Heart left ventricle (tissue), 16 donors: ENCODE data around the gene METTL9. TPM values are rescaled to one million over a fixed set of nuclear protein-coding genes. Genes with fewer than 3 reads are reported as not detected.
"Not testable (repeated sequence)": the region's sequence is repeated elsewhere in the genome, so short reads cannot be mapped to it uniquely, and the experiment has no call there.

Experiments
- ATAC-seq, 4 donors: fragments of 200-7000 bp; cut with Tn5 transposase; one replicate each; pipeline ENCODE4 v1.9.1; 2020 to 2022; ENCODE audit warnings: moderate library complexity in 4 of 4, mild to moderate bottlenecking in 3 of 4, moderate number of reproducible peaks in 1 of 4
- DNase-seq, 5 donors: peaks; one replicate each; pipeline ENCODE4 v3.0.0-alpha.2; 2020
- H3K27ac ChIP-seq, 12 donors: fragments of 200-600 bp; sonication (generic) in 4 of 12; one replicate each; pipeline versions ENCODE4 v1.5.0 to v1.8.0; 2016 to 2022; ENCODE audit warnings: mild to moderate bottlenecking in 2 of 12
- H3K27me3 ChIP-seq, 9 donors: fragments of 200-600 bp; sonication (generic) in 2 of 9; one replicate each; pipeline versions ENCODE4 v1.5.1 to v1.8.0; 2016 to 2022; ENCODE audit warnings: mild to moderate bottlenecking in 3 of 9
- H3K36me3 ChIP-seq, 9 donors: fragments of 200-600 bp; sonication (generic) in 2 of 9; one replicate each; pipeline versions ENCODE4 v1.5.0 to v1.8.0; 2018 to 2022; ENCODE audit warnings: mild to moderate bottlenecking in 2 of 9
- H3K4me1 ChIP-seq, 12 donors: fragments of 200-600 bp; sonication (generic) in 4 of 12; one replicate each; pipeline versions ENCODE4 v1.5.0 to v1.8.0; 2016 to 2022; ENCODE audit warnings: mild to moderate bottlenecking in 3 of 12
- H3K4me3 ChIP-seq, 12 donors: fragments of 200-600 bp; sonication (generic) in 4 of 12; one replicate each; pipeline versions ENCODE4 v1.5.0 to v1.8.0; 2017 to 2022; ENCODE audit warnings: mild to moderate bottlenecking in 9 of 12, moderate library complexity in 4 of 12
- H3K9me3 ChIP-seq, 12 donors: fragments of 200-600 bp; sonication (generic) in 4 of 12; one replicate each; pipeline versions ENCODE4 v1.5.0 to v1.8.0; 2016 to 2022; ENCODE audit warnings: mild to moderate bottlenecking in 1 of 12
- POLR2A ChIP-seq, 2 donors: fragments of 450-650 bp; IDR thresholded peaks; one replicate each; pipeline ENCODE4 v1.6.1; 2017; ENCODE audit warnings: antibody characterized with exemption in 2 of 2, mild to moderate bottlenecking in 2 of 2, moderate library complexity in 2 of 2
- WGBS, 4 donors: extraction: QIAGEN DNeasy Blood & Tissue Kit in 2 of 4; methylation state at CpG; one replicate each; pipeline versions ENCODE4 v1.1.5 to v1.1.7; 2013 to 2018; 5-methylcytosine and 5-hydroxymethylcytosine counted together
- intact Hi-C, 10 donors: fragments of 100-400 bp; cut with DNase I; formaldehyde crosslinking; loops; one replicate each; pipeline versions ENCODE4 v1.11.1 to v1.14.2; 2022
- polyA plus RNA-seq, 2 donors: library from polyadenylated mRNA; stranded (reverse); fragments of 200-250 nt; gene quantifications; one replicate each; pipeline ENCODE4 v1.2.3, GENCODE V29; 2013
- total RNA-seq, 9 donors: library from RNA; depleted of rRNA in 2 of 9; stranded (reverse); fragments of >200 nt in 2 of 9; fragmentation: NEBNext Ultra II Directional in 3 of 9; extraction: Animal tissue kit (Norgen Biotek cat#: 25700) in 3 of 9; gene quantifications; one replicate each; pipeline versions ENCODE4 v1.1.0 to v1.2.4, GENCODE V29; 2016 to 2023
- TF ChIP-seq, protein P1 (sequence below), 12 donors: fragments of 200-600 bp; sonication (generic) in 4 of 12; IDR thresholded peaks; one replicate each; pipeline versions ENCODE4 v1.5.0 to v1.8.0; 2018 to 2022; ENCODE audit warnings: antibody characterized with exemption in 12 of 12, mild to moderate bottlenecking in 5 of 12
- donor health status: ischemic (EF 13 %, LVEDD 7.1; RV severe dilation, severe dysfunction).
- donor health status: healthy with polysubstance abuse.
- donor health status: DM: no; HTN: yes; CAD: no.
- donor health status: DM: no; HTN: no; CAD: no.
- donor health status: ischemic (EF 25% LVEDD 6.9; RV normal size, moderate dysfunction).
- donor health status: ischemic (EF 25% LVEDD 5.7; RV mildly dilated, moderate dysfunction).
- donor health status: healthy.
- donor health status: DM: yes; HTN: yes; CAD: no.
- donor health status: ischemic (EF 35%, LVEDD 5.7; RV mildly dilated, moderate dysfunction).
- donor health status: nonischemic (EF 11% LVEDD 7.7; RV severe dilation, severe dysfunction).
- donor health status: DM: yes; HTN: yes; CAD: no.
- donor health status: PGD.
- donor health status: ischemic (EF 29% LVEDD 5.4; RV normal size, mild dysfunction).
- donor health status: nonischemic (EF 23%, LVEDD 6.1; RV moderate dilation, normal function).

METTL9 gene
- total and polyA plus RNA-seq, 11 donors = 12.2 to 70.6 (median 55.0) TPM

DNA sequence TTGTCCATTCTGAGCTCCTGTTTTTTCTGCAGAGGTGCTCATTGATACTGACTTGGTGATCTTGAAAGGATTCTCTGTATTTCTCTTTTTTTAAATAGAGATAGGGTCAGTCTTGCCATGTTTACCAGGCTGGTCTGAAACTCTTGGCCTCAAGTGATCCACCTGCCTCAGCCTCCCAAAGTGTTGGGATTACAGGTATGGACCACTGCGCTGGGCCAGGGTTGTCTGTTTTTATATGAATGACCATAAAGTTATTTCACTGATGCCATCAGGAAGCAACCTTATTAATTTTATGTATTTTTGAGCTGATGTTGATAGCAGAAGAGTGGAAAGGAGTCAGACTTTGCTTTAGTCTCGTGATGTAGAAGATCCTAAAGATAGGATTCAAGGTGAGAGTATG lies 35.7 kb upstream of the METTL9 start:
- intact Hi-C loops = loop anchor here in 2 of 10 donors (5.0 to 10.0 kb wide), 2 partner anchors 379 to 1129 kb away; no protein-coding TSS in a partner anchor
- WGBS, 4 donors = 94 to 96% (median 96%) methylated on average over 2 of the region's 2 CpGs
- ATAC-seq = no peak

DNA sequence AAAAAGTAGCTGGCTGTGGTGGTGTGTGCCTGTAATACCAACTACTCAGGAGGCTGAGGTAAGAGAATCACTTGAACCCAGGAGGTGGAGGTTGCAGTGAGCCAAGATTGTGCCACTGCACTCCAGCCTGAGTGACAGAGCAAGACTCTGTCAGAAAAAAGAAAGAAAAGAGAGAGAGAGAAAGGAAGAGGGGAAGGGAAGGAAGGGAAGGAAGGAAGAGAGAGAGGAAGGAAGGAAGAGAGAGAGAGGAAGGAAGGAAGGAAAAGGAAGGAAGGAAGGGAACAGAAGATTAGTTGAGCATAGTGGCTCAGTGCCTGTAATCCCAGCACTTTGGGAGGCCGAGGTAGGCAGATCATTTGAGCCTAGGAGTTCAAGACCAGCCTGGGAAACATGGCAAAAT lies 35.0 kb upstream of the METTL9 start:
- not testable (repeated sequence) for H3K9me3 ChIP-seq, H3K36me3 ChIP-seq, H3K4me3 ChIP-seq, H3K4me1 ChIP-seq, H3K27me3 ChIP-seq, ATAC-seq, DNase-seq, H3K27ac ChIP-seq
- intact Hi-C loops = loop anchor here in 2 of 10 donors (5.0 to 10.0 kb wide), 2 partner anchors 380 to 1128 kb away; no protein-coding TSS in a partner anchor
- 63 to 79% (median 76%) methylated on average over 1 of the region's 1 CpG for WGBS, 4 donors

More for the DNA sequence above, 35.7 kb upstream of the METTL9 start:
- Histone ChIP-seq H3K4me1 (peaks cover 0 to 5% (median 0%) of the 10 kb centered on the region in 12 donors), H3K36me3 (no peaks in the 10 kb centered on the region), H3K27me3 (no peaks in the 10 kb centered on the region), H3K27ac (no peak overlapping the region), H3K4me3 (no peak overlapping the region), H3K9me3 (no peaks in the 10 kb centered on the region)
- DNase-seq = no peak
- TF ChIP-seq, protein P1, sequence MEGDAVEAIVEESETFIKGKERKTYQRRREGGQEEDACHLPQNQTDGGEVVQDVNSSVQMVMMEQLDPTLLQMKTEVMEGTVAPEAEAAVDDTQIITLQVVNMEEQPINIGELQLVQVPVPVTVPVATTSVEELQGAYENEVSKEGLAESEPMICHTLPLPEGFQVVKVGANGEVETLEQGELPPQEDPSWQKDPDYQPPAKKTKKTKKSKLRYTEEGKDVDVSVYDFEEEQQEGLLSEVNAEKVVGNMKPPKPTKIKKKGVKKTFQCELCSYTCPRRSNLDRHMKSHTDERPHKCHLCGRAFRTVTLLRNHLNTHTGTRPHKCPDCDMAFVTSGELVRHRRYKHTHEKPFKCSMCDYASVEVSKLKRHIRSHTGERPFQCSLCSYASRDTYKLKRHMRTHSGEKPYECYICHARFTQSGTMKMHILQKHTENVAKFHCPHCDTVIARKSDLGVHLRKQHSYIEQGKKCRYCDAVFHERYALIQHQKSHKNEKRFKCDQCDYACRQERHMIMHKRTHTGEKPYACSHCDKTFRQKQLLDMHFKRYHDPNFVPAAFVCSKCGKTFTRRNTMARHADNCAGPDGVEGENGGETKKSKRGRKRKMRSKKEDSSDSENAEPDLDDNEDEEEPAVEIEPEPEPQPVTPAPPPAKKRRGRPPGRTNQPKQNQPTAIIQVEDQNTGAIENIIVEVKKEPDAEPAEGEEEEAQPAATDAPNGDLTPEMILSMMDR (IDR thresholded peaks at IDR 0.05) = no peak
- TF ChIP-seq POLR2A (IDR thresholded peaks at IDR 0.05) = no peak

DNA sequence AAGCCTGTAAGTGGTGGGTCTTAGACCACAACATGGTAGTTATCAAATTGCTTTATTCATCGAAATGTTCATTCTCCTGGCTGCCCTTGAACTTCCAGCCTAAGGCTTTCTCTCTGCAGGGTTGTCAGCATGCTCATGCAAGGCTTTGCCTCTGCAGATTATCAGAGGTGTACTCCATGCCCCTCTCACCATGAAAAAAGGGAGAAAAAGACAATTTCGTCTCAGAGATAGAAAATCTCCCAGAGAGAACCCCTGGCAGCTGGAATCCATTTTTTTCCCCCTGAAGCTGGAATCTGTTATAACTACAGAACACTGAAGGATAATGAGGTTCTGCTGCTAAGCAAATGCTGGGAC lies 33.9 kb upstream of the METTL9 start:
- ATAC-seq = no peak
- no peak overlapping the region for H3K4me3 ChIP-seq
- 87 to 91% (median 90%) methylated on average over 2 of the region's 2 CpGs for WGBS, 4 donors
- TF ChIP-seq POLR2A (IDR thresholded peaks at IDR 0.05) = no peak
- TF ChIP-seq, protein P1 (IDR thresholded peaks at IDR 0.05) = no peak
- no peak for DNase-seq
- intact Hi-C loops = loop anchor here in 1 of 10 donors (10.0 kb wide), 1 partner anchor 381 kb away; no protein-coding TSS in a partner anchor
- no peaks in the 10 kb centered on the region for H3K36me3 ChIP-seq
- no peak overlapping the region for H3K27ac ChIP-seq
- no peaks in the 10 kb centered on the region for H3K9me3 ChIP-seq
- H3K27me3 ChIP-seq = no peaks in the 10 kb centered on the region
- peaks cover 0 to 7% (median 0%) of the 10 kb centered on the region in 12 donors for H3K4me1 ChIP-seq

DNA sequence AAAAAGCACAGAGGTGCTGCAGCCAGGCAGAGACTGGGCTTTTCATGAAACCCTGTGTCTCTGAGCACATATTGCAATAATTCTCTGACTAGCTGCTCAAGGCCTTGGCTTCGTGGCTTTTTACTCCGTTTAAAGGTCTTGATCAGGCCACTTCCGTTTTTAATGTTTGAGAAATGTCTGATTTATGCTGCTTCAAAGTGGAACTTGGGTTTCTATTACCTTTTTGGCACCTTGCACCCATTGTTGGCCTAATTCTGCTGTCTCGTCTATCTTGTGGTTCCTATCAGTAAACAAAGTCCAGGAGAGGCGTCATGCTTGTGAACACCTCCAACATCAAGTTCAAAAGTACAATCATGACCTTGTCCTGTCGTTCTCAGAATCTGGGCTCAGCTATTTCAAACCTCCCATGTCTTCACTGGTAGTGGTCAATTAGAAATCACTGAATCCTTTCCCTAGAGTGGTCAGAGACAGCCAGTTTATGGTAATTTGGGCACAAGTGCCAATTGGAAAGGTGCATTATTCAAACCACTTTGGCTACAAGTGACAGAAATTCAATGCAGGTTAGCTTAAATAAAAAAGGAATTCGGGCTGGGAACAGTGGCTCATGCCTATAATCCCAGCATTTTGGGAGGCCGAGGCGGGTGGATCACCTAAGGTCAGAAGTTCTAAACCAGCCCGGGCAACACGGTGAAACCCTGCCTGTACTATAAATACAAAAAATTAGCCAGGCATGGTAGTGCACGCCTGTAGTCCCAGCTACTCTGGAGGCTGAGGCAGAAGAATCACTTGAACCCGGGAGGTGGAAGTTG lies 33.3 kb upstream of the METTL9 start:
- H3K9me3 ChIP-seq = no peaks in the 10 kb centered on the region
- ATAC-seq (no peak), DNase-seq (no peak)
- peaks cover 0 to 7% (median 0%) of the 10 kb centered on the region in 12 donors for H3K4me1 ChIP-seq
- H3K4me3 ChIP-seq = no peak overlapping the region
- intact Hi-C loops = loop anchor here in 1 of 10 donors (10.0 kb wide), 1 partner anchor 381 kb away; no protein-coding TSS in a partner anchor
- H3K36me3 ChIP-seq = no peaks in the 10 kb centered on the region
- no peak for TF ChIP-seq POLR2A (IDR thresholded peaks at IDR 0.05)
- TF ChIP-seq, protein P1 (IDR thresholded peaks at IDR 0.05) = no peak
- 80 to 82% (median 81%) methylated on average over 13 of the region's 13 CpGs for WGBS, 4 donors
- H3K27me3 ChIP-seq = no peaks in the 10 kb centered on the region
- no peak overlapping the region for H3K27ac ChIP-seq
